Neural progenitor cell (in vitro differentiated cells): Measurements from ENCODE around the gene TSC2. TPM values are rescaled to one million over a fixed set of nuclear protein-coding genes. Genes with fewer than 3 reads are reported as not detected.

Experiments used
- DNase-seq: peaks from one replicate; pipeline ENCODE4 v3.0.0-alpha.2; 2016; ENCODE audit warnings: low spot score
- H2AFZ ChIP-seq: fragments of 200-600 bp; sonication (generic); replicated peaks from 2 replicates; pipeline ENCODE4 v1.6.1; 2016; ENCODE audit warnings: antibody characterized with exemption
- H3F3A ChIP-seq: fragments of 200-600 bp; sonication (generic); 2 replicates; pipeline ENCODE4 v1.6.1; 2016; ENCODE audit warnings: antibody characterized with exemption, low read depth
- H3K27ac ChIP-seq: fragments of 200-600 bp; sonication (generic); 2 replicates; pipeline ENCODE4 v1.5.1; 2016; ENCODE audit warnings: mild to moderate bottlenecking
- H3K27me3 ChIP-seq: fragments of 200-600 bp; sonication (generic); 2 replicates; pipeline ENCODE4 v1.6.1; 2016; ENCODE audit warnings: mild to moderate bottlenecking, moderate library complexity
- H3K36me3 ChIP-seq: fragments of 200-600 bp; sonication (generic); 2 replicates; pipeline ENCODE4 v1.5.1; 2016
- H3K4me1 ChIP-seq: fragments of 200-600 bp; sonication (generic); 2 replicates; pipeline ENCODE4 v1.6.1; 2016; ENCODE audit warnings: mixed run types
- H3K4me2 ChIP-seq: fragments of 200-600 bp; sonication (generic); 2 replicates; pipeline ENCODE4 v1.6.1; 2016
- H3K4me3 ChIP-seq: fragments of 200-600 bp; sonication (generic); 2 replicates; pipeline ENCODE4 v1.5.1; 2016
- H3K79me2 ChIP-seq: fragments of 200-600 bp; sonication (generic); 2 replicates; pipeline ENCODE4 v1.6.1; 2016; ENCODE audit warnings: low read depth
- H3K9ac ChIP-seq: fragments of 200-600 bp; sonication (generic); 2 replicates; pipeline ENCODE4 v1.6.1; 2016
- H3K9me3 ChIP-seq: fragments of 200-600 bp; sonication (generic); 2 replicates; pipeline ENCODE4 v1.5.1; 2016; ENCODE audit warnings: low read depth
- H4K20me1 ChIP-seq: fragments of 200-600 bp; sonication (generic); 2 replicates; pipeline ENCODE4 v1.6.1; 2016; ENCODE audit warnings: low read depth
- H3K27ac Mint-ChIP-seq: 3 replicates; pipeline ENCODE4 v1.8.0; 2021; ENCODE audit warnings: mixed read lengths
- H3K27me3 Mint-ChIP-seq: 2 replicates; pipeline ENCODE4 v1.8.0; 2022; ENCODE audit warnings: low read depth, mild to moderate bottlenecking, inconsistent platforms, moderate library complexity, mixed read lengths; ENCODE audit not compliant: insufficient read depth
- H3K36me3 Mint-ChIP-seq: 3 replicates; pipeline ENCODE4 v1.8.0; 2021; ENCODE audit warnings: mixed read lengths
- H3K4me1 Mint-ChIP-seq: 3 replicates; pipeline ENCODE4 v1.8.0; 2021; ENCODE audit warnings: mixed read lengths
- H3K4me3 Mint-ChIP-seq: 3 replicates; pipeline ENCODE4 v1.8.0; 2021; ENCODE audit warnings: mild to moderate bottlenecking, moderate library complexity, mixed read lengths
- H3K9me3 Mint-ChIP-seq: 3 replicates; pipeline ENCODE4 v1.8.0; 2020; ENCODE audit warnings: mixed read lengths
- EZH2 ChIP-seq: fragments of 200-600 bp; sonication (generic); IDR thresholded peaks from 2 replicates; pipeline ENCODE4 v1.6.1; 2017; ENCODE audit warnings: antibody characterized with exemption, mild to moderate bottlenecking, moderate library complexity
- EZH2phosphoT487 ChIP-seq: fragments of 200-600 bp; sonication (generic); IDR thresholded peaks from 2 replicates; pipeline ENCODE4 v1.6.1; 2017; ENCODE audit warnings: antibody characterized with exemption
- total RNA-seq: library from RNA; depleted of rRNA; stranded (reverse); fragments of >200 nt; gene quantifications from 2 replicates; pipeline ENCODE4 v1.2.3, GENCODE V29; 2015; ENCODE audit warnings: low replicate concordance
- TF ChIP-seq, protein P1 (sequence below): fragments of 200-600 bp; sonication (generic); IDR thresholded peaks from 2 replicates; pipeline ENCODE4 v1.5.1; 2017; ENCODE audit warnings: antibody characterized with exemption, mild to moderate bottlenecking

The TSC2 gene
- total RNA-seq, 1 donor from 2014 or later, result 55.1 TPM

DNA sequence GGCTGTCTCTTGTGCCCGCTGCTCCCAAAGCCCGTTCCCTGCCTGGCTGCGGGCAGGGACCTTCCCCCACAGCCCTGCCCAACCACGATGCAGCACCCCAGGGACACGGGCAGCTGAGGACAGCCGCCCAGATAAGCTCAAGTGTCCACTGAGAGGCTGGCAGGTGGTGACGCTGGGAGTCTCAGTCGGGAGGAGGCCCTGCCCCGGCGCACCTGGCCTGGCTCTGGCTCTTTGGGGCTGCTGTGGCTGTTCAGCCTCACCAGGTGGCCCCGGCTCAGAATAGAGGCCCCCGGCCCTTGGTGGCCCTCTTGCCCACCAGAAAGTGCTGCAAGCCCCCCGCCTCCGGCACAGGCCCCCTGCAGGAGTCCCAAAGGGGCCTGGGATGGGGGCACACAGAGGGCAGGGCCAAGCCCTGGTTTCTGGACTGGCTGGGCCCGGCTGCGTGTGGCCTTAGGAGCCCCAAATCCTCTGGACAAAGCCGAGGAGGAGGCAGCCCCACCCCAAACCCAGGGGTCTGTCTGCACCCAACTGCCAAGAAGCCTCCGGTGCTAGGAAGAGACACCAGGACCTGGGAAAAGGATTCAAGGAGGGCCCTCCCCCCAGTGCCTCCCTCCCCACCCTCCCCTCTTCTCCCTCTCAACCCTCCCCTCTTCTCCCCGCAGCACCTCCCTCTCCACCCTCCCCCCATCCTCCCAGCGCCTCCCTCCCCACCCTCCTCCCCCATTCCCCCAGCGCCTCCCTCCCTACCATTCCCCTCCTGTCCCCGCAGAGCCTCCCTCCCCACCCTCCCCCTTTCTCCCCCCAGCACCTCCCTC lies 5.4 kb upstream of the TSC2 start:
- H3K4me1 ChIP-seq, result peaks cover 6% of the 10 kb centered on the region
- no peak overlapping the region for H3K27ac ChIP-seq
- TF ChIP-seq, protein P1, sequence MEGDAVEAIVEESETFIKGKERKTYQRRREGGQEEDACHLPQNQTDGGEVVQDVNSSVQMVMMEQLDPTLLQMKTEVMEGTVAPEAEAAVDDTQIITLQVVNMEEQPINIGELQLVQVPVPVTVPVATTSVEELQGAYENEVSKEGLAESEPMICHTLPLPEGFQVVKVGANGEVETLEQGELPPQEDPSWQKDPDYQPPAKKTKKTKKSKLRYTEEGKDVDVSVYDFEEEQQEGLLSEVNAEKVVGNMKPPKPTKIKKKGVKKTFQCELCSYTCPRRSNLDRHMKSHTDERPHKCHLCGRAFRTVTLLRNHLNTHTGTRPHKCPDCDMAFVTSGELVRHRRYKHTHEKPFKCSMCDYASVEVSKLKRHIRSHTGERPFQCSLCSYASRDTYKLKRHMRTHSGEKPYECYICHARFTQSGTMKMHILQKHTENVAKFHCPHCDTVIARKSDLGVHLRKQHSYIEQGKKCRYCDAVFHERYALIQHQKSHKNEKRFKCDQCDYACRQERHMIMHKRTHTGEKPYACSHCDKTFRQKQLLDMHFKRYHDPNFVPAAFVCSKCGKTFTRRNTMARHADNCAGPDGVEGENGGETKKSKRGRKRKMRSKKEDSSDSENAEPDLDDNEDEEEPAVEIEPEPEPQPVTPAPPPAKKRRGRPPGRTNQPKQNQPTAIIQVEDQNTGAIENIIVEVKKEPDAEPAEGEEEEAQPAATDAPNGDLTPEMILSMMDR, result no peak
- Mint-ChIP-seq H3K27me3 (peaks cover 2% of the 10 kb centered on the region), H3K4me1 (peaks cover 10% of the 10 kb centered on the region), H3K36me3 (peaks cover 2% of the 10 kb centered on the region), H3K4me3 (no peak overlapping the region), H3K27ac (no peak overlapping the region), H3K9me3 (no peaks in the 10 kb centered on the region)
- H3K79me2 ChIP-seq, result peaks cover 10% of the 10 kb centered on the region
- H4K20me1 ChIP-seq, result peaks cover 8% of the 10 kb centered on the region
- no peaks in the 10 kb centered on the region for H3K9me3 ChIP-seq
- H3K4me3 ChIP-seq, result no peak overlapping the region
- DNase-seq, result no peak
- no peak overlapping the region for H3K4me2 ChIP-seq
- H2AFZ ChIP-seq, result no peak overlapping the region
- no peaks in the 10 kb centered on the region for H3K36me3 ChIP-seq
- no peak overlapping the region for H3K9ac ChIP-seq
- H3F3A ChIP-seq, result peaks cover 4% of the 10 kb centered on the region
- no peaks in the 10 kb centered on the region for H3K27me3 ChIP-seq

DNA sequence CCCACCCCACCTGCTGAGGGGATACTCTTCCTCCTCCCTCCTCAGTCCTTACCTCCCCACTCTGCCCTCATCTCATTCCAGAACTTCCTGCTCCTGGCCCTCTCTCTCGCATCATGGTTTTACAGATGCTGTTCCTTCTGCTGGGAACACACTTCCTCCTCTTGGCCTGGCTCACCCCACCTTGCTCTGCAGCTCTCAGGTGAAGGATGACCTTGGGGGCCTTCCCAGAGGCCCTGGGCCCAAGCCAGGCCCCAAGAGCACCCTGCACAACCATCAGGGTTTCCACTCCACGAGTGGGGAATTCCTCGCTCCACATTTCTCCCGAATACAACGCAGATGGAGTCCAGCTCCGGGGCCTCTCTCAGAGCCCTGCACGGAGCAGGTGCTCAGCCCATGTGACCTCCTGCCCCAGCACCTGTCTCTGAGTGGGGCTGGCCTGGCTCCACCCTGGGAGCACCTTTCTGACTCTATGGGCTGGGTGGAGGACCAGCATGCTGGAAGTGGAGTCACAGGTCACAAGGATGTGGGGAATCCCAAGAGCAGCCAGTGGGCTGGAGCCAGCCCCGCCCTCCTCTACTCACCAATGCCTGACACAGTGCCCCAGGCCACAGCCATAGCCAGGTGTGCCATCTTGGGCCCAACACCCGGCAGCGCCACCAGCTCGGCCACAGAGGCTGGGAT lies 4.7 kb upstream of the TSC2 start:
- H3K9me3 Mint-ChIP-seq, result no peaks in the 10 kb centered on the region
- no peak overlapping the region for H3K4me2 ChIP-seq

DNA sequence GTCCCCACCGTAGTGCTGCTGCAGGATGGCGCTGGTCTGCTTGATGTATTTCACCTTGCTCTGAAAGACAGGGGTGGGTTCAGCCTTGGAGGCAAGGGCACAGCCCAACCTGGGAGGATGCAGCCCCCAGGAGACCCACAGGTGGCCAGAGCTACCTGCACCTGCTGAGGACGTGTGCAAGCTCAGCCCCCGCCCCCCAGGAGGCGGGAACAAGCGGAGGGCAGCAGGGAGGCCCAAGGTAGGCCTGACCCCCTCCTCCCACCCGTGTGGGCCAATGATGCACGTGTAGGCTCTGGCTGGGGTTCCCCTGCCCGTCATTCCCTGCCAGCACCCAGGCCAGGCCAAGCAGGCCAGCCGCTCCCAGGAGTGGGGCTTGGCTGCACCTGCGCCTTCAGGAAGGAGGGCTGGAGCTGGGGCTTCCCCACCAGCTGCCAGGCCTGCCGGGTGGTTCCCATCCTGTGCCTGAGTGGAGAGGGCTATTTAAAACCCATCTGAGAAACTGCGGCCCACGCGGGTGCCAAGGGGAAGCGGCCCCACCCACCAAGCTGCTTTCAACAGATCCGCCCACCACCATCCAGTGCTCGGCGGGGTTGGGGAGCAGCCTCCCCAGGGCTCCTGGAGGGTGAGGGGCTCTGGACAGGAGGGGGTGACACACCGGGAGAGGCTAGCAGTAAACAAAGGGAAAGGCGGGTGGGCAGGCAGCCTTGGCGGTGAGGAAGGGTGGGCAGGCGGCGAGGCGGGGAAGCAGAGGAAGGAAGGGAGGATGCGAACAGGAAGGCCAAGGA lies 3.9 kb upstream of the TSC2 start:
- Histone ChIP-seq H3K27ac (no peak overlapping the region), H3K4me1 (peaks cover 10% of the 10 kb centered on the region)

More for the DNA sequence above, 4.7 kb upstream of the TSC2 start:
- no peak overlapping the region for H3K4me3 Mint-ChIP-seq
- Histone ChIP-seq H3K27ac (no peak overlapping the region), H3K9ac (no peak overlapping the region), H3K36me3 (no peaks in the 10 kb centered on the region), H3F3A (peaks cover 4% of the 10 kb centered on the region), H4K20me1 (peaks cover 8% of the 10 kb centered on the region), H3K9me3 (no peaks in the 10 kb centered on the region), H2AFZ (no peak overlapping the region), H3K4me3 (no peak overlapping the region), H3K4me1 (peaks cover 6% of the 10 kb centered on the region), H3K79me2 (peaks cover 11% of the 10 kb centered on the region), H3K27me3 (no peaks in the 10 kb centered on the region)
- no peak overlapping the region for H3K27ac Mint-ChIP-seq
- peaks cover 2% of the 10 kb centered on the region for H3K27me3 Mint-ChIP-seq
- TF ChIP-seq EZH2, result no peak
- no peak for TF ChIP-seq EZH2phosphoT487
- TF ChIP-seq, protein P1, result no peak
- peaks cover 10% of the 10 kb centered on the region for H3K4me1 Mint-ChIP-seq
- peaks cover 2% of the 10 kb centered on the region for H3K36me3 Mint-ChIP-seq
- DNase-seq, result no peak

More for the DNA sequence above, 3.9 kb upstream of the TSC2 start:
- no peaks in the 10 kb centered on the region for H3K27me3 ChIP-seq
- no peak for TF ChIP-seq EZH2phosphoT487
- no peak for TF ChIP-seq EZH2
- TF ChIP-seq, protein P1, result no peak
- peaks cover 2% of the 10 kb centered on the region for H3K36me3 Mint-ChIP-seq
- no peak overlapping the region for H3K27ac Mint-ChIP-seq
- no peak for DNase-seq
- H3K9me3 ChIP-seq, result no peaks in the 10 kb centered on the region
- peaks cover 8% of the 10 kb centered on the region for H4K20me1 ChIP-seq
- H3K27me3 Mint-ChIP-seq, result peaks cover 2% of the 10 kb centered on the region
- peaks cover 16% of the 10 kb centered on the region for H3K4me1 Mint-ChIP-seq
- H3F3A ChIP-seq, result peaks cover 4% of the 10 kb centered on the region
- peaks cover 18% of the 10 kb centered on the region for H3K79me2 ChIP-seq
- no peak overlapping the region for H3K4me3 ChIP-seq
- H3K4me2 ChIP-seq, result no peak overlapping the region
- no peak overlapping the region for H2AFZ ChIP-seq
- H3K9me3 Mint-ChIP-seq, result no peaks in the 10 kb centered on the region
- H3K4me3 Mint-ChIP-seq, result no peak overlapping the region
- no peak overlapping the region for H3K9ac ChIP-seq
- H3K36me3 ChIP-seq, result no peaks in the 10 kb centered on the region
